Activated T-helper 2 cell treated with anti-CD3 and anti-CD28 coated beads, Interferon-gamma antibody, Interleukin-2, Interleukin-4, amounts not matched to agents 10 μg/mL and 5 μg/mL and 100 μg/mL, durations not matched to agents 14 hours and 24 hours and 36 hours (primary cell): ENCODE results near the gene QPCT. TPM values are rescaled to one million over a fixed set of nuclear protein-coding genes. Genes with fewer than 3 reads are reported as not detected.

Experiments
- DNase-seq: peaks from one replicate; pipeline ENCODE4 v3.0.0; 2021; ENCODE audit warnings: low spot score
- H3K27ac Mint-ChIP-seq: one replicate; pipeline ENCODE4 v1.8.0; 2021; ENCODE audit warnings: mixed read lengths
- H3K27me3 Mint-ChIP-seq: one replicate; pipeline ENCODE4 v1.8.0; 2021; ENCODE audit warnings: low read depth, mixed read lengths
- H3K36me3 Mint-ChIP-seq: one replicate; pipeline ENCODE4 v1.8.0; 2021; ENCODE audit warnings: low read depth, mixed read lengths
- H3K4me1 Mint-ChIP-seq: one replicate; pipeline ENCODE4 v1.8.0; 2021; ENCODE audit warnings: low read depth, mixed read lengths
- H3K4me3 Mint-ChIP-seq: one replicate; pipeline ENCODE4 v1.8.0; 2021; ENCODE audit warnings: low read depth, mild to moderate bottlenecking, moderate library complexity, mixed read lengths
- H3K9me3 Mint-ChIP-seq: one replicate; pipeline ENCODE4 v1.8.0; 2021; ENCODE audit warnings: mixed read lengths
- intact Hi-C: fragments of 100-400 bp; cut with micrococcal nuclease; formaldehyde crosslinking; loops from one replicate; pipeline ENCODE4 v1.15.1; 2023
- total RNA-seq: library from RNA; stranded (reverse); gene quantifications from 2 replicates; pipeline ENCODE4 v1.2.3, GENCODE V29; 2022

Gene QPCT
- total RNA-seq, 1 donor from 2014 or later: 0.48 TPM

GRCh38 chr2:37330681-37331080 lies 13.7 kb upstream of the QPCT start:
- H3K36me3 Mint-ChIP-seq: no peaks in the 10 kb centered on the region
- H3K4me3 Mint-ChIP-seq: no peak overlapping the region
- peaks cover 64% of the 10 kb centered on the region for H3K27me3 Mint-ChIP-seq
- DNase-seq: no peak
- peaks cover 3% of the 10 kb centered on the region for H3K4me1 Mint-ChIP-seq
- no peak overlapping the region for H3K27ac Mint-ChIP-seq
- intact Hi-C loops: no loop called here
- no peaks in the 10 kb centered on the region for H3K9me3 Mint-ChIP-seq

GRCh38 chr2:37332560-37332959 lies 11.9 kb upstream of the QPCT start:
- H3K4me3 Mint-ChIP-seq: no peak overlapping the region
- no peaks in the 10 kb centered on the region for H3K9me3 Mint-ChIP-seq
- intact Hi-C loops: no loop called here
- DNase-seq: no peak
- no peak overlapping the region for H3K27ac Mint-ChIP-seq
- peaks cover 59% of the 10 kb centered on the region for H3K27me3 Mint-ChIP-seq
- H3K36me3 Mint-ChIP-seq: no peaks in the 10 kb centered on the region
- no peaks in the 10 kb centered on the region for H3K4me1 Mint-ChIP-seq

GRCh38 chr2:37333256-37333655 lies 11.2 kb upstream of the QPCT start:
- Mint-ChIP-seq H3K36me3 (no peaks in the 10 kb centered on the region), H3K9me3 (no peaks in the 10 kb centered on the region), H3K4me3 (no peak overlapping the region), H3K4me1 (no peaks in the 10 kb centered on the region), H3K27ac (no peak overlapping the region), H3K27me3 (peaks cover 59% of the 10 kb centered on the region)
- intact Hi-C loops: no loop called here
- DNase-seq: no peak

GRCh38 chr2:37335604-37336003 lies 8.8 kb upstream of the QPCT start:
- intact Hi-C loops: no loop called here
- H3K4me3 Mint-ChIP-seq: no peak overlapping the region
- no peaks in the 10 kb centered on the region for H3K36me3 Mint-ChIP-seq
- no peak for DNase-seq
- no peaks in the 10 kb centered on the region for H3K9me3 Mint-ChIP-seq
- H3K27me3 Mint-ChIP-seq: peaks cover 66% of the 10 kb centered on the region
- no peak overlapping the region for H3K27ac Mint-ChIP-seq
- peaks cover 6% of the 10 kb centered on the region for H3K4me1 Mint-ChIP-seq

GRCh38 chr2:37337620-37338280 lies 6.7 kb upstream of the QPCT start:
- H3K27ac Mint-ChIP-seq: no peak overlapping the region
- H3K4me3 Mint-ChIP-seq: no peak overlapping the region
- intact Hi-C loops: no loop called here
- peaks cover 67% of the 10 kb centered on the region for H3K27me3 Mint-ChIP-seq
- H3K4me1 Mint-ChIP-seq: peaks cover 10% of the 10 kb centered on the region
- H3K9me3 Mint-ChIP-seq: no peaks in the 10 kb centered on the region
- H3K36me3 Mint-ChIP-seq: no peaks in the 10 kb centered on the region
- no peak for DNase-seq

- intact Hi-C loops: no loop called here
- Mint-ChIP-seq H3K9me3 (no peaks in the 10 kb centered on the region), H3K27me3 (peaks cover 68% of the 10 kb centered on the region), H3K4me3 (no peak overlapping the region), H3K36me3 (no peaks in the 10 kb centered on the region), H3K4me1 (peaks cover 12% of the 10 kb centered on the region), H3K27ac (no peak overlapping the region)
- no peak for DNase-seq
These were observed 5.5 kb upstream of the QPCT start for GRCh38 chr2:37338933-37339332.

GRCh38 chr2:37340637-37341036 lies 3.8 kb upstream of the QPCT start:
- no peaks in the 10 kb centered on the region for H3K9me3 Mint-ChIP-seq
- intact Hi-C loops: no loop called here
- H3K4me3 Mint-ChIP-seq: no peak overlapping the region
- DNase-seq: no peak
- H3K27me3 Mint-ChIP-seq: peaks cover 71% of the 10 kb centered on the region
- no peak overlapping the region for H3K27ac Mint-ChIP-seq
- no peaks in the 10 kb centered on the region for H3K36me3 Mint-ChIP-seq
- H3K4me1 Mint-ChIP-seq: peaks cover 18% of the 10 kb centered on the region

- intact Hi-C loops: no loop called here
These were observed 1.7 kb upstream of the QPCT start for GRCh38 chr2:37342591-37343220.

GRCh38 chr2:37343537-37344434 lies 644 bp upstream of the QPCT start:
- H3K36me3 Mint-ChIP-seq: no peaks in the 10 kb centered on the region
- no peak for DNase-seq
- H3K9me3 Mint-ChIP-seq: no peaks in the 10 kb centered on the region
- H3K4me3 Mint-ChIP-seq: peak overlapping the region; percentile 70
- peaks cover 77% of the 10 kb centered on the region for H3K27me3 Mint-ChIP-seq
- no peak overlapping the region for H3K27ac Mint-ChIP-seq
- H3K4me1 Mint-ChIP-seq: peaks cover 19% of the 10 kb centered on the region
- intact Hi-C loops: loop anchor here (2.0 kb wide), 1 partner anchor 21 kb away; no protein-coding TSS in a partner anchor

More at GRCh38 chr2:37342591-37343220, 1.7 kb upstream of the QPCT start:
- H3K9me3 Mint-ChIP-seq: no peaks in the 10 kb centered on the region
- H3K27me3 Mint-ChIP-seq: peaks cover 75% of the 10 kb centered on the region
- H3K27ac Mint-ChIP-seq: no peak overlapping the region
- no peak for DNase-seq
- H3K36me3 Mint-ChIP-seq: no peaks in the 10 kb centered on the region
- H3K4me3 Mint-ChIP-seq: no peak overlapping the region
- peaks cover 21% of the 10 kb centered on the region for H3K4me1 Mint-ChIP-seq

GRCh38 chr2:37348155-37348554 lies 3.7 kb downstream of the QPCT start:
- no peak overlapping the region for H3K4me3 Mint-ChIP-seq
- H3K36me3 Mint-ChIP-seq: no peaks in the 10 kb centered on the region
- H3K9me3 Mint-ChIP-seq: no peaks in the 10 kb centered on the region
- intact Hi-C loops: no loop called here
- peaks cover 73% of the 10 kb centered on the region for H3K27me3 Mint-ChIP-seq
- DNase-seq: no peak
- no peak overlapping the region for H3K27ac Mint-ChIP-seq
- H3K4me1 Mint-ChIP-seq: peaks cover 12% of the 10 kb centered on the region

GRCh38 chr2:37349231-37349860 lies 4.9 kb downstream of the QPCT start:
- intact Hi-C loops: no loop called here
- no peaks in the 10 kb centered on the region for H3K36me3 Mint-ChIP-seq
- H3K27ac Mint-ChIP-seq: no peak overlapping the region
- H3K4me1 Mint-ChIP-seq: peaks cover 5% of the 10 kb centered on the region
- no peak overlapping the region for H3K4me3 Mint-ChIP-seq
- DNase-seq: no peak
- H3K9me3 Mint-ChIP-seq: no peaks in the 10 kb centered on the region
- H3K27me3 Mint-ChIP-seq: peaks cover 69% of the 10 kb centered on the region

GRCh38 chr2:37350034-37350433 lies 5.6 kb downstream of the QPCT start:
- no peak for DNase-seq
- peaks cover 4% of the 10 kb centered on the region for H3K4me1 Mint-ChIP-seq
- H3K9me3 Mint-ChIP-seq: no peaks in the 10 kb centered on the region
- intact Hi-C loops: no loop called here
- no peak overlapping the region for H3K4me3 Mint-ChIP-seq
- H3K27ac Mint-ChIP-seq: no peak overlapping the region
- no peaks in the 10 kb centered on the region for H3K36me3 Mint-ChIP-seq
- H3K27me3 Mint-ChIP-seq: peaks cover 71% of the 10 kb centered on the region
